Bronchial epithelial cell (primary cell): ENCODE measurements around the gene CPM. TPM values are rescaled to one million over a fixed set of nuclear protein-coding genes. Genes with fewer than 3 reads are reported as not detected.

Source experiments
- DNase-seq: peaks from one replicate; pipeline ENCODE4 v3.0.0-alpha.2; 2010; ENCODE audit warnings: low read depth
- FAIRE-seq: peaks from 2 replicates; lab custom pipeline; 2011; peaks lifted over from hg19 to GRCh38; lab: Jason Lieb, UNC
- H3K27me3 ChIP-seq: 2 replicates; pipeline ENCODE4 v1.5.1; 2011; ENCODE audit warnings: low read length; ENCODE audit not compliant: control insufficient read depth, insufficient read depth
- H3K36me3 ChIP-seq: 2 replicates; pipeline ENCODE4 v1.5.1; 2011; ENCODE audit warnings: low read length; ENCODE audit not compliant: control insufficient read depth, insufficient read depth
- H3K4me3 ChIP-seq: 2 replicates; pipeline ENCODE4 v1.5.1; 2011; ENCODE audit warnings: mild to moderate bottlenecking, low read depth, low read length, control low read depth
- total RNA-seq: library from RNA; depleted of rRNA; stranded (reverse); fragments of >200 nt; gene quantifications from 2 replicates; pipeline ENCODE4 v1.2.1, GENCODE V29; 2014
- TF ChIP-seq, protein P1 (sequence below): IDR thresholded peaks from 2 replicates; pipeline ENCODE4 v1.5.1; 2011; ENCODE audit warnings: mild to moderate bottlenecking, moderate library complexity, low read length, control low read depth, inconsistent platforms; ENCODE audit not compliant: insufficient read depth, severe bottlenecking

CPM gene
- total RNA-seq, 1 donor from 2014 or later: 7.1 TPM

- DNase-seq (no peak), FAIRE-seq (no peak)
- H3K4me3 ChIP-seq: no peak overlapping the region
- no peaks in the 10 kb centered on the region for H3K36me3 ChIP-seq
- TF ChIP-seq, protein P1, sequence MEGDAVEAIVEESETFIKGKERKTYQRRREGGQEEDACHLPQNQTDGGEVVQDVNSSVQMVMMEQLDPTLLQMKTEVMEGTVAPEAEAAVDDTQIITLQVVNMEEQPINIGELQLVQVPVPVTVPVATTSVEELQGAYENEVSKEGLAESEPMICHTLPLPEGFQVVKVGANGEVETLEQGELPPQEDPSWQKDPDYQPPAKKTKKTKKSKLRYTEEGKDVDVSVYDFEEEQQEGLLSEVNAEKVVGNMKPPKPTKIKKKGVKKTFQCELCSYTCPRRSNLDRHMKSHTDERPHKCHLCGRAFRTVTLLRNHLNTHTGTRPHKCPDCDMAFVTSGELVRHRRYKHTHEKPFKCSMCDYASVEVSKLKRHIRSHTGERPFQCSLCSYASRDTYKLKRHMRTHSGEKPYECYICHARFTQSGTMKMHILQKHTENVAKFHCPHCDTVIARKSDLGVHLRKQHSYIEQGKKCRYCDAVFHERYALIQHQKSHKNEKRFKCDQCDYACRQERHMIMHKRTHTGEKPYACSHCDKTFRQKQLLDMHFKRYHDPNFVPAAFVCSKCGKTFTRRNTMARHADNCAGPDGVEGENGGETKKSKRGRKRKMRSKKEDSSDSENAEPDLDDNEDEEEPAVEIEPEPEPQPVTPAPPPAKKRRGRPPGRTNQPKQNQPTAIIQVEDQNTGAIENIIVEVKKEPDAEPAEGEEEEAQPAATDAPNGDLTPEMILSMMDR: no peak
- no peaks in the 10 kb centered on the region for H3K27me3 ChIP-seq
Measured at GRCh38 chr12:68882251-68882964, 50.6 kb downstream of the CPM start.

GRCh38 chr12:68880660-68881325 is 52.2 kb downstream of the CPM start:
- Histone ChIP-seq H3K27me3 (no peaks in the 10 kb centered on the region), H3K36me3 (no peaks in the 10 kb centered on the region), H3K4me3 (no peak overlapping the region)
- FAIRE-seq (no peak), DNase-seq (no peak)
- TF ChIP-seq, protein P1: no peak

- no peaks in the 10 kb centered on the region for H3K27me3 ChIP-seq
- TF ChIP-seq, protein P1: no peak
- H3K36me3 ChIP-seq: no peaks in the 10 kb centered on the region
- no peak overlapping the region for H3K4me3 ChIP-seq
- DNase-seq (no peak), FAIRE-seq (no peak)
Measured at GRCh38 chr12:68878846-68879245, 54.1 kb downstream of the CPM start.

GRCh38 chr12:68878283-68878682 is 54.7 kb downstream of the CPM start:
- Histone ChIP-seq H3K4me3 (no peak overlapping the region), H3K36me3 (no peaks in the 10 kb centered on the region), H3K27me3 (no peaks in the 10 kb centered on the region)
- TF ChIP-seq, protein P1: no peak
- FAIRE-seq (no peak), DNase-seq (no peak)

DNA sequence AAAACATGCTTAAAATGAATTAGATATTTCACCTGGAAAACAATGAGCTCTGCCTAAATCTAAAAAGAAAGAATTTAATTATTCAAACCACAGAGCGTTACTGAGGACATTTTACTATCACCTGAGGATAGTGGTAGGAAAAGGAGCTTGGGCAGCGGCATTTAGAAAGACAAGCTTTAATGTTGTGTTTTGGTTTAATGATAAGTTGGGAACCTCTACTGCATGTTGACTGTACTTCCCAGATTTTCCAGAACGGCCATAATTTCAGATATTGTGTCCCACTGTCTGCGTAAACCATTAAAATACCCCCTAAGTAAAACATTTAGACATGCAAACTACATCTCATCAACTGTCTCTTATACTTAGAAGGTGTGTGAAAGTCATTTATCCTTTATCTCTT is 55.4 kb downstream of the CPM start:
- no peaks in the 10 kb centered on the region for H3K27me3 ChIP-seq
- H3K4me3 ChIP-seq: no peak overlapping the region
- DNase-seq (no peak), FAIRE-seq (no peak)
- TF ChIP-seq, protein P1: no peak
- H3K36me3 ChIP-seq: no peaks in the 10 kb centered on the region
